ENCODE measurements around the gene DENND1A.
A peak's percentile ranks its signal among the peaks of the same experiment; 100 is the strongest.

The DENND1A gene

GRCh38 chr9:123517512-123517911, 412.4 kb downstream of the DENND1A start:
- no peak for TF ChIP-seq CTCF (conservative IDR thresholded peaks at IDR 0.05; ENCODE audit: control insufficient read depth, insufficient read depth, low read depth, low read length)
- no peak for DNase-seq (ENCODE audit: low read depth)

GRCh38 chr9:123514766-123515165, 415.2 kb downstream of the DENND1A start:
- no peak for DNase-seq (ENCODE audit: low read depth)
- no peak for TF ChIP-seq CTCF (conservative IDR thresholded peaks at IDR 0.05; ENCODE audit: control insufficient read depth, insufficient read depth, low read depth, low read length)
- no peak overlapping the region for H3K4me3 ChIP-seq (ENCODE audit: control insufficient read depth, low read depth, low read length)

More at GRCh38 chr9:123517512-123517911, 412.4 kb downstream of the DENND1A start:
- no peak overlapping the region for H3K4me3 ChIP-seq (ENCODE audit: control insufficient read depth, low read depth, low read length)

- no peak overlapping the region for H3K4me3 ChIP-seq (ENCODE audit: control insufficient read depth, low read depth, low read length)
- no peak for DNase-seq (ENCODE audit: low read depth)
- no peak for TF ChIP-seq CTCF (conservative IDR thresholded peaks at IDR 0.05; ENCODE audit: control insufficient read depth, insufficient read depth, low read depth, low read length)
These were observed 416.4 kb downstream of the DENND1A start for GRCh38 chr9:123513554-123513953.

GRCh38 chr9:123511326-123512277, 418.3 kb downstream of the DENND1A start:
- TF ChIP-seq CTCF (conservative IDR thresholded peaks at IDR 0.05; ENCODE audit: control insufficient read depth, insufficient read depth, low read depth, low read length): no peak
- DNase-seq (ENCODE audit: low read depth): no peak
- no peak overlapping the region for H3K4me3 ChIP-seq (ENCODE audit: control insufficient read depth, low read depth, low read length)

- H3K4me3 ChIP-seq (ENCODE audit: control insufficient read depth, low read depth, low read length): no peak overlapping the region
- TF ChIP-seq CTCF (conservative IDR thresholded peaks at IDR 0.05; ENCODE audit: control insufficient read depth, insufficient read depth, low read depth, low read length): no peak
- DNase-seq (ENCODE audit: low read depth): no peak
These were observed 420.3 kb downstream of the DENND1A start for GRCh38 chr9:123509646-123510045.

GRCh38 chr9:123508048-123508447, 421.9 kb downstream of the DENND1A start:
- DNase-seq (ENCODE audit: low read depth): peak; percentile 39
- no peak for TF ChIP-seq CTCF (conservative IDR thresholded peaks at IDR 0.05; ENCODE audit: control insufficient read depth, insufficient read depth, low read depth, low read length)
- no peak overlapping the region for H3K4me3 ChIP-seq (ENCODE audit: control insufficient read depth, low read depth, low read length)
